SK-N-SH (cell line): ENCODE results near the gene KLF7.

Experiments used
- CHD2 ChIP-seq: fragments of 150-350 bp; IDR thresholded peaks from 2 replicates; pipeline ENCODE4 v1.6.1; 2018; ENCODE audit warnings: low read length; ENCODE audit not compliant: partially characterized antibody
- CTCF ChIP-seq: fragments of 200-600 bp; sonication (generic); IDR thresholded peaks from 2 replicates; pipeline ENCODE4 v1.6.1; 2017; ENCODE audit warnings: antibody characterized with exemption, mild to moderate bottlenecking, moderate library complexity
- EP300 ChIP-seq, 2 experiments: IDR thresholded peaks; 2 replicates each; pipeline versions ENCODE4 v1.4.0 to v1.6.1; 2012; ENCODE audit warnings: borderline replicate concordance in 1 of 2, low read depth in 1 of 2, low read length in 1 of 2
- FOSL2 ChIP-seq: IDR thresholded peaks from 2 replicates; pipeline ENCODE4 v1.4.0; 2012; ENCODE audit warnings: low read depth, mild to moderate bottlenecking, moderate library complexity, borderline replicate concordance
- JUND ChIP-seq: IDR thresholded peaks from 2 replicates; pipeline ENCODE4 v1.4.0; 2012
- MAX ChIP-seq: IDR thresholded peaks from 2 replicates; pipeline ENCODE4 v1.4.0; 2012; ENCODE audit warnings: low read depth
- NRF1 ChIP-seq: IDR thresholded peaks from 2 replicates; pipeline ENCODE4 v1.6.1; 2012; ENCODE audit warnings: low read depth, mild to moderate bottlenecking, low read length
- POLR2AphosphoS5 ChIP-seq: IDR thresholded peaks from 2 replicates; pipeline ENCODE4 v1.6.1; 2012; ENCODE audit warnings: low read depth, low read length
- TAF1 ChIP-seq: IDR thresholded peaks from 2 replicates; pipeline ENCODE4 v1.6.1; 2012; ENCODE audit warnings: low read depth, mild to moderate bottlenecking, low read length, moderate library complexity, borderline replicate concordance
- TCF12 ChIP-seq: IDR thresholded peaks from 2 replicates; pipeline ENCODE4 v1.4.0; 2012
- TEAD4 ChIP-seq: IDR thresholded peaks from 2 replicates; pipeline ENCODE4 v1.4.0; 2012; ENCODE audit warnings: mild to moderate bottlenecking, borderline replicate concordance; ENCODE audit not compliant: insufficient read depth
- USF1 ChIP-seq: IDR thresholded peaks from 2 replicates; pipeline ENCODE4 v1.4.0; 2012; ENCODE audit warnings: low read depth, borderline replicate concordance
- YY1 ChIP-seq: IDR thresholded peaks from 2 replicates; pipeline ENCODE4 v1.4.0; 2012; ENCODE audit warnings: low read depth, mild to moderate bottlenecking

GRCh38 chr2:207142461-207142860 is 23.3 kb downstream of the KLF7 start:
- TF ChIP-seq POLR2AphosphoS5 (no peak), CTCF (peak; percentile 25), JUND (no peak), YY1 (no peak), FOSL2 (no peak), TAF1 (no peak), TCF12 (no peak), EP300 (IDR thresholded peaks at IDR 0.05; ENCODE audit: borderline replicate concordance in 1 of 2, low read depth in 1 of 2, low read length in 1 of 2) (no peak), MAX (no peak), CHD2 (no peak), NRF1 (no peak), TEAD4 (no peak), USF1 (no peak)
